Measurements from ENCODE around the gene KLRC1.
A peak's percentile ranks its signal among the peaks of the same experiment; 100 is the strongest.
"Not testable (repeated sequence)": the region's sequence is repeated elsewhere in the genome, so short reads cannot be mapped to it uniquely, and the experiment has no call there.

KLRC1 gene

DNA sequence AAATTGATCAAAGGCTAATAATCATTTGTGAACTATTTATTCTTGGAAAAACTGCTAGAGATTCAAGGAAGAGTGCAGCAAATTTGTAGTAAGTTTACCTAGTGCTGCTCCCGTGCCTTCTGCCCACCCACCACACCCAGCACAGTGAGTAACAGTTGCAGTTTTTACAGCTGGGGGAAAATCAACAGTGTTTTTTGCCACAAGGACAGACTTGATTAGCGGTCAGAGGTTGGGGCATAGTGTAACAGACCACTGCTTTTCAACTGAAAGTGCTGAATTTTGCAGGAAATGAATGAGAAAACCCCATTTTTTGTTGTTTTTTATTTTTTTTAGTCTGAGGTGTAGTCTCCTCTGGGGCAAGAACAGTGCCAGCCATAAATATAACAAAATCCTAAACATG, 55.9 kb downstream of the KLRC1 start:
- Histone ChIP-seq H3K36me3 (ENCODE audit: control insufficient read depth in 2 of 2, insufficient read depth in 2 of 2, low read length in 2 of 2) (no peaks in the 10 kb centered on the region), H3K9ac (ENCODE audit: low read depth in 1 of 2, low read length in 2 of 2) (no peak overlapping the region), H3K27me3 (ENCODE audit: control insufficient read depth in 2 of 2, insufficient read depth in 2 of 2, low read length in 2 of 2) (no peaks in the 10 kb centered on the region), H3K4me1 (ENCODE audit: control insufficient read depth in 2 of 2, insufficient read depth in 2 of 2, low read length in 2 of 2) (peaks cover 8 to 10% of the 10 kb centered on the region in 2 donors), H3K4me3 (ENCODE audit: low read length in 2 of 2) (no peak overlapping the region), H3K27ac (ENCODE audit: low read depth in 2 of 2, low read length in 2 of 2) (no peak overlapping the region), H3K9me3 (ENCODE audit: control insufficient read depth in 2 of 2, low read length in 2 of 2) (no peaks in the 10 kb centered on the region)

DNA sequence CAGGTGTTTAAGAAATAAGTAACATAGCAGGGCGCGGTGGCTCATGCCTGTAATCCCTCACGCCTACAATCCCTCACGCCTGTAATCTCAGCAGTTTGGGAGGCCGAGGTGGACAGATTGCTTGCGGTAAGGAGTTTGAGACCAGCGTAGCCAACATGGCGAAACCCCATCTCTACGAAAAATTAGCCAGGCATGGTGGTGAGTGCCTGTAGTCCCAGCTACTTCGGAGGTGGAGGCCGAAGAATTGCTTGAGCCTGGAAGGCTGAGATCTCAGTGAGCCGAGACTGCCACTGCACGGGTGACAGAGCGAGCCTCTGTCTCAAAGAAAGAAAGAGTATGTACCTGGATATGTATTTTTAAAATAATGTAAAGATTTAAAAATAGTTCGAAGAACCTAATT, 57.0 kb downstream of the KLRC1 start:
- Histone ChIP-seq H3K27ac (ENCODE audit: low read depth in 2 of 2, low read length in 2 of 2) (peak overlapping the region; percentile 21 to 59), H3K4me3 (ENCODE audit: low read length in 2 of 2) (peak overlapping the region; percentile 10 to 41)
- H3K27me3 ChIP-seq (ENCODE audit: control insufficient read depth in 2 of 2, insufficient read depth in 2 of 2, low read length in 2 of 2); H3K9ac ChIP-seq (ENCODE audit: low read depth in 1 of 2, low read length in 2 of 2); H3K9me3 ChIP-seq (ENCODE audit: control insufficient read depth in 2 of 2, low read length in 2 of 2); H3K36me3 ChIP-seq (ENCODE audit: control insufficient read depth in 2 of 2, insufficient read depth in 2 of 2, low read length in 2 of 2); H3K4me1 ChIP-seq (ENCODE audit: control insufficient read depth in 2 of 2, insufficient read depth in 2 of 2, low read length in 2 of 2): not testable (repeated sequence)
